ENCODE results near the gene TPD52L1. TPM values are rescaled to one million over a fixed set of nuclear protein-coding genes. Genes with fewer than 3 reads are reported as not detected.

The TPD52L1 gene
- total RNA-seq, 1 donor from 2014 or later, result 164 TPM

- peak; percentile 87 for DNase-seq (ENCODE audit: low read depth)
- Histone ChIP-seq H3K27me3 (ENCODE audit: control insufficient read depth, insufficient read depth, low read length) (no peaks in the 10 kb centered on the region), H3K4me3 (ENCODE audit: low read depth, low read length) (no peak overlapping the region), H3K36me3 (ENCODE audit: control insufficient read depth, insufficient read depth, low read length) (no peaks in the 10 kb centered on the region)
- no peak for TF ChIP-seq CTCF (IDR thresholded peaks at IDR 0.05; ENCODE audit: insufficient read depth, low read length, severe bottlenecking)
- FAIRE-seq, result no peak
Observed at GRCh38 chr6:125117818-125118217, 35.8 kb upstream of the TPD52L1 start.

DNA sequence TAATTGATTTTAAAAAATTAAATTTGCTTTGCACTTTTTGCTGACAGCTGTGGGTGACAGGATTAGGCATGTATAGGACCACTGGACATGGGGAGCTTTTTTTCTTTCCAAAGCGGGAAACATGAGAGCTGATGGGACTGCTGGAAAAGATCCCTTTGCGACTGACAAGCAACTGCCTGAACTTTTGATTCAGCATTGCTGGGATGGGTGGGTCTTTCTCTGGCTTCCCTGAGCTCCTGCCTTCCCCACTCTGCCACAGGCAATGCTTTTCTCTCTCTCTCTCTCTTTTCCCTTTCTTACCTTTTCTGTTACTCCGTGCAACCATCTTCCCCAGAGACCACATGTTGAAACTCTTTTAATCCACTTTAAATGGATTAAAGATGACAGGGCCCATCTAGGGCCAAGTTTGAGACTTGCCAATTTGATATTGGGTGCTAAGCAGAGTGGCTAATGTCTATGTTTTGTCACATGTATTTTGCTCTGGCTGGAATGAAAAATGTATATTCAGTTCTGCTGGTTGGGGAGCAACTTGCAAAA lies 33.5 kb upstream of the TPD52L1 start:
- no peak for DNase-seq (ENCODE audit: low read depth)
- Histone ChIP-seq H3K27me3 (ENCODE audit: control insufficient read depth, insufficient read depth, low read length) (no peaks in the 10 kb centered on the region), H3K36me3 (ENCODE audit: control insufficient read depth, insufficient read depth, low read length) (no peaks in the 10 kb centered on the region), H3K4me3 (ENCODE audit: low read depth, low read length) (no peak overlapping the region)
- no peak for TF ChIP-seq CTCF (IDR thresholded peaks at IDR 0.05; ENCODE audit: insufficient read depth, low read length, severe bottlenecking)
- no peak for FAIRE-seq

GRCh38 chr6:125121894-125122293 lies 31.7 kb upstream of the TPD52L1 start:
- DNase-seq (ENCODE audit: low read depth), result no peak
- TF ChIP-seq CTCF (IDR thresholded peaks at IDR 0.05; ENCODE audit: insufficient read depth, low read length, severe bottlenecking), result no peak
- Histone ChIP-seq H3K4me3 (ENCODE audit: low read depth, low read length) (no peak overlapping the region), H3K27me3 (ENCODE audit: control insufficient read depth, insufficient read depth, low read length) (no peaks in the 10 kb centered on the region), H3K36me3 (ENCODE audit: control insufficient read depth, insufficient read depth, low read length) (no peaks in the 10 kb centered on the region)
- no peak for FAIRE-seq

DNA sequence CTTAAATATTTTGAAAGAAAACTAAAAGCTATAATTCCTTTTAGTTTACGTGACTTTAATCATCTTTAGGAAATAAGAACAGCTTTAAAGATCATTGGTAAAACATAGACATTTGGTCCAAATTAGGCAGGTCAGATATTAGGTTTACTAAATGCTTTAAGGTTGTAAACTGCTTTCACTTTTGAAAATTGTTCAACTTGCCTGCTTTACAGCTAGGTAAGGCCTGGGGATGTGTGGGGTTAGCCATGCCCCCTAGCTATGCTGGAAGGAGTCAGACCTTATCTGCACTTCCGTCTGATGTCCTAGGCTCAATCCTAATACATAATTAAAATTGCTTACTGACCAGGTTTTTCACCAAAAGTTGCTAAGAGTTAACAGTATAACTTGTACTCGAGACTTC lies 30.5 kb upstream of the TPD52L1 start:
- Histone ChIP-seq H3K27me3 (ENCODE audit: control insufficient read depth, insufficient read depth, low read length) (no peaks in the 10 kb centered on the region), H3K4me3 (ENCODE audit: low read depth, low read length) (no peak overlapping the region), H3K36me3 (ENCODE audit: control insufficient read depth, insufficient read depth, low read length) (no peaks in the 10 kb centered on the region)
- DNase-seq (ENCODE audit: low read depth) (no peak), FAIRE-seq (no peak)
- no peak for TF ChIP-seq CTCF (IDR thresholded peaks at IDR 0.05; ENCODE audit: insufficient read depth, low read length, severe bottlenecking)

GRCh38 chr6:125123468-125124048 lies 30.0 kb upstream of the TPD52L1 start:
- H3K36me3 ChIP-seq (ENCODE audit: control insufficient read depth, insufficient read depth, low read length), result no peaks in the 10 kb centered on the region
- TF ChIP-seq CTCF (IDR thresholded peaks at IDR 0.05; ENCODE audit: insufficient read depth, low read length, severe bottlenecking), result no peak
- H3K27me3 ChIP-seq (ENCODE audit: control insufficient read depth, insufficient read depth, low read length), result no peaks in the 10 kb centered on the region
- no peak for FAIRE-seq
- DNase-seq (ENCODE audit: low read depth), result no peak
- no peak overlapping the region for H3K4me3 ChIP-seq (ENCODE audit: low read depth, low read length)
